ENCODE results near the gene SMYD3. TPM values are rescaled to one million over a fixed set of nuclear protein-coding genes. Genes with fewer than 3 reads are reported as not detected.

The SMYD3 gene
- total RNA-seq, 5 donors from 2014 or later (not counting 1 experiment from before 2014, with no cell fraction given), result 17.7 to 37.8 (median 21.9) TPM

DNA sequence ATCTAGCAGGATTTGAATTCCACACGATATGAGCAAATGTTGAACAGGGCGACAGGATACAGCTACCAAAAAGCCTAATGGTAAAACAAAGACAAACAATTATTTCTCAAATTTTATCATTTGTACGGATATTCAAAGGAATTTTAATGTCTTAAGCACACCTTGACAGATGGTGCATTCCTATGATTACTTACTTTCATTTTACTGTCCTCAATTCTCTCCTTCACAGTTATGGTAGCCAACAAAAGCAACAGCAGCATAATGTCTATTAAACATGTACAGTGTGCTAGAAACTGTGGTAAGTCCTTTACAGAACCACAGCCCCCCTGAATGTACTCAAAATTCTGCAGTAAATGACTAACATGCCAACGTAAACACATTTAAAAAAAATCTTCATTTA lies 365.8 kb downstream of the SMYD3 start:
- ATAC-seq (replicated peaks in 1 of 4) (no peak), DNase-seq (no peak)
- Histone ChIP-seq H3K9me3 (no peaks in the 10 kb centered on the region), H3K27me3 (replicated peaks in 1 of 2; ENCODE audit: control insufficient read depth in 2 of 2, extremely low read depth in 1 of 2, insufficient read depth in 2 of 2, low read length in 1 of 2) (no peaks in the 10 kb centered on the region), H3K4me1 (ENCODE audit: control insufficient read depth in 1 of 2, extremely low read depth in 1 of 2, insufficient read depth in 2 of 2, low read length in 2 of 2) (no peaks in the 10 kb centered on the region), H3K4me3 (ENCODE audit: control insufficient read depth in 1 of 2, extremely low read depth in 1 of 2, low read length in 1 of 2) (no peak overlapping the region), H3K36me3 (ENCODE audit: control insufficient read depth in 2 of 2, extremely low read depth in 1 of 2, insufficient read depth in 1 of 2, low read length in 1 of 2) (no peaks in the 10 kb centered on the region), H3K27ac (ENCODE audit: low read length) (no peak overlapping the region)
- H3K9me3 Mint-ChIP-seq, result no peaks in the 10 kb centered on the region
- no peak overlapping the region for H3K4me3 Mint-ChIP-seq
- CTCF ChIA-PET, result no interaction called here
- H3K27me3 Mint-ChIP-seq, result no peaks in the 10 kb centered on the region
- H3K36me3 Mint-ChIP-seq, result peaks cover 22% of the 10 kb centered on the region
- POLR2A ChIA-PET, result no interaction called here
- 100% methylated on average over 3 of the region's 4 CpGs for WGBS (ENCODE audit: insufficient coverage)
- no peak overlapping the region for H3K27ac Mint-ChIP-seq
- H3K4me1 Mint-ChIP-seq, result no peaks in the 10 kb centered on the region

DNA sequence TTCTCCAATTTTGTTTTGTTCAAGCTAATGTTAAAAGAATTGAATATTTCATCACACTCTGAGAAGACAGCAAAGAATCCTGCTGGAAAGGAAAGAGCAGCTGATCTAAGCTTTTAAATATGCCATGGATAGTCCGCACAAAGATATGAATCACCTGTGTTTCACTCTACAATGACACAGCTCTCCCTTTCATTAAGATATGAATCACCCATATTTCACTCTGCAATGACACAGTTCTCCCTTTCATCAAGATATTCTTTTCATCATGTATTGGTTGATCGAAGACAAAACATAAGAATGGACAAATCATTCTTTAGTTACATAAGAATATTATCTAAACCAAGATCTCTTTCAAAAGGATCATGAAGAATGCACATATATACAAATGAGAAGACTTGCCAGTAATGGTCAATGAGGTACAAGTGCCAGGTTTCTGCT lies 367.3 kb downstream of the SMYD3 start:
- no peaks in the 10 kb centered on the region for H3K4me1 ChIP-seq (ENCODE audit: control insufficient read depth in 1 of 2, extremely low read depth in 1 of 2, insufficient read depth in 2 of 2, low read length in 2 of 2)
- DNase-seq (no peak), ATAC-seq (replicated peaks in 1 of 4) (no peak)
- no peaks in the 10 kb centered on the region for H3K27me3 ChIP-seq (replicated peaks in 1 of 2; ENCODE audit: control insufficient read depth in 2 of 2, extremely low read depth in 1 of 2, insufficient read depth in 2 of 2, low read length in 1 of 2)
- H3K9me3 ChIP-seq, result no peaks in the 10 kb centered on the region
- POLR2A ChIA-PET, result no interaction called here
- CTCF ChIA-PET, result no interaction called here
- Mint-ChIP-seq H3K27ac (no peak overlapping the region), H3K4me3 (no peak overlapping the region), H3K9me3 (no peaks in the 10 kb centered on the region), H3K4me1 (no peaks in the 10 kb centered on the region), H3K27me3 (no peaks in the 10 kb centered on the region), H3K36me3 (peaks cover 15% of the 10 kb centered on the region)
- 71% methylated on average over 1 of the region's 2 CpGs for WGBS (ENCODE audit: insufficient coverage)
- H3K4me3 ChIP-seq (ENCODE audit: control insufficient read depth in 1 of 2, extremely low read depth in 1 of 2, low read length in 1 of 2), result no peak overlapping the region
- no peaks in the 10 kb centered on the region for H3K36me3 ChIP-seq (ENCODE audit: control insufficient read depth in 2 of 2, extremely low read depth in 1 of 2, insufficient read depth in 1 of 2, low read length in 1 of 2)
- no peak overlapping the region for H3K27ac ChIP-seq (ENCODE audit: low read length)

DNA sequence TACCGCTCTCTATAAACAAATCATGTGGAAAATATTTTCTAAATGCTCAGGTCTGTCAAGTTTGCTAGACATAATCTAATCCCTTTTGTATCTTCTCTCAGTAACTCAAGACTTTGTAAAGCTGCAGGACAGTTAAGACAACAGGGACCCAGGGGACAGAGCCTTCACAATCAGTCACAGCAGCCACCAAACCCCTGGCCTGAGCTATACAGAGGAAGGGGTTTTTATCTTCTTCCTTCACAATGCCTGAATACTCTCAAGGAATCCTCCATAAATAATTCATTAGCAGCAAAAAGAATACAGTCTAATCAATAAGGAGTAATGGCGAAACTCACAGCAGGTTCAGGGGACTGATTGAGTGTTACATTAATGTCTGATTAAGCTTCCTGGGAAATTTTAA lies 368.3 kb downstream of the SMYD3 start:
- Histone ChIP-seq H3K4me3 (ENCODE audit: control insufficient read depth in 1 of 2, extremely low read depth in 1 of 2, low read length in 1 of 2) (no peak overlapping the region), H3K4me1 (ENCODE audit: control insufficient read depth in 1 of 2, extremely low read depth in 1 of 2, insufficient read depth in 2 of 2, low read length in 2 of 2) (no peaks in the 10 kb centered on the region), H3K27me3 (replicated peaks in 1 of 2; ENCODE audit: control insufficient read depth in 2 of 2, extremely low read depth in 1 of 2, insufficient read depth in 2 of 2, low read length in 1 of 2) (no peaks in the 10 kb centered on the region), H3K36me3 (ENCODE audit: control insufficient read depth in 2 of 2, extremely low read depth in 1 of 2, insufficient read depth in 1 of 2, low read length in 1 of 2) (no peaks in the 10 kb centered on the region), H3K27ac (ENCODE audit: low read length) (no peak overlapping the region), H3K9me3 (no peaks in the 10 kb centered on the region)
- ATAC-seq (replicated peaks in 1 of 4) (no peak), DNase-seq (no peak)
- WGBS (ENCODE audit: insufficient coverage), result no CpG with 5 or more reads among the region's 2 CpGs
- Mint-ChIP-seq H3K9me3 (no peaks in the 10 kb centered on the region), H3K4me3 (no peak overlapping the region), H3K36me3 (peaks cover 15% of the 10 kb centered on the region), H3K27me3 (no peaks in the 10 kb centered on the region), H3K4me1 (no peaks in the 10 kb centered on the region), H3K27ac (no peak overlapping the region)
- CTCF ChIA-PET, result no interaction called here
- POLR2A ChIA-PET, result interaction anchor here in 1 of 2 donors (0.7 kb wide), 1 partner anchor 17 kb away, joined by 3 read pairs; no protein-coding TSS in a partner anchor

DNA sequence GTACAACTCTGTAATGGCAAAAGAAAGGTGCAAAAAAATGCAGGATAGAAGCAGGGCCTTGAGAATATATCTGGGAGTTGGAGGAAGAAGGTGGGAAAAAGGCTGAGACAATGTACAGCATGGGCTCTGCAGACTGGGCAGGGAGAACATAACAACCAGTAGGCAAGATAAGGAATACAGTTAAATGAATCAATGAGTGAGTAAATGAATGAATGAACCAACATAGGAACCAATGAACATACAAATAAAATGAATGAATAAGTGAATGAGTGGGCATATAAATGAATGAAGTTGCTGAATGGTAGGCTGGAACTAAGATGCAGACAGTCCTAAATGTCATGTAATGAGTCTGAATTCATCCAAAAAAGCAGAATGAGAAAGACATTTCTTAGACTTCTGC lies 370.6 kb downstream of the SMYD3 start:
- Histone ChIP-seq H3K4me3 (ENCODE audit: control insufficient read depth in 1 of 2, extremely low read depth in 1 of 2, low read length in 1 of 2) (no peak overlapping the region), H3K9me3 (no peaks in the 10 kb centered on the region), H3K27me3 (replicated peaks in 1 of 2; ENCODE audit: control insufficient read depth in 2 of 2, extremely low read depth in 1 of 2, insufficient read depth in 2 of 2, low read length in 1 of 2) (no peaks in the 10 kb centered on the region), H3K36me3 (ENCODE audit: control insufficient read depth in 2 of 2, extremely low read depth in 1 of 2, insufficient read depth in 1 of 2, low read length in 1 of 2) (no peaks in the 10 kb centered on the region), H3K4me1 (ENCODE audit: control insufficient read depth in 1 of 2, extremely low read depth in 1 of 2, insufficient read depth in 2 of 2, low read length in 2 of 2) (no peaks in the 10 kb centered on the region), H3K27ac (ENCODE audit: low read length) (no peak overlapping the region)
- H3K27me3 Mint-ChIP-seq, result no peaks in the 10 kb centered on the region
- ChIA-PET CTCF (no interaction called here), POLR2A (no interaction called here)
- no peak overlapping the region for H3K4me3 Mint-ChIP-seq
- no peaks in the 10 kb centered on the region for H3K9me3 Mint-ChIP-seq
- peaks cover 15% of the 10 kb centered on the region for H3K36me3 Mint-ChIP-seq
- DNase-seq (no peak), ATAC-seq (replicated peaks in 1 of 4) (no peak)
- H3K27ac Mint-ChIP-seq, result no peak overlapping the region
- H3K4me1 Mint-ChIP-seq, result no peaks in the 10 kb centered on the region

DNA sequence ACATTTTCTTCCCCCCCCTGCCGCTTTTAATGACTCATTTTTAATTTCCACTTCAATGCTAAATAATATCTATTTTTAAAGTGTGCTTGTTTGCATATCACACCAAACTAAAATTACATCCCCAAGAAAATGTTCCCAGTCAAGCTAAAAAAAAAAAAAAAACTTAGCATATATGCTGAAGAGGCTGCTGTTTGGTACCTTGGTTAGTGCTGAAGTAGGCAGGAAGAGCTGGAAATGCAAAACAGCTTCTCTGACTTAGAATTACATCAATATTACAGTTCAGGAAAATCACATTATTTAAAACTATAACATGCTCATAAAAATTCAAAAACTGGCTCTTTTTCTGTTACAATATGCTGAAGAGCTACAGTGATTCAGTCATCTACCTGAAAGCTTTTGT lies 372.3 kb downstream of the SMYD3 start:
- H3K4me1 ChIP-seq (ENCODE audit: control insufficient read depth in 1 of 2, extremely low read depth in 1 of 2, insufficient read depth in 2 of 2, low read length in 2 of 2), result no peaks in the 10 kb centered on the region
- Mint-ChIP-seq H3K27ac (no peak overlapping the region), H3K9me3 (no peaks in the 10 kb centered on the region), H3K36me3 (peaks cover 13% of the 10 kb centered on the region), H3K27me3 (no peaks in the 10 kb centered on the region), H3K4me1 (no peaks in the 10 kb centered on the region), H3K4me3 (no peak overlapping the region)
- H3K4me3 ChIP-seq (ENCODE audit: control insufficient read depth in 1 of 2, extremely low read depth in 1 of 2, low read length in 1 of 2), result no peak overlapping the region
- no peaks in the 10 kb centered on the region for H3K27me3 ChIP-seq (replicated peaks in 1 of 2; ENCODE audit: control insufficient read depth in 2 of 2, extremely low read depth in 1 of 2, insufficient read depth in 2 of 2, low read length in 1 of 2)
- DNase-seq (no peak), ATAC-seq (replicated peaks in 1 of 4) (no peak)
- CTCF ChIA-PET, result interaction anchor here in 1 of 2 donors (0.6 kb wide), 1 partner anchor 16 kb away, joined by 4 read pairs; no protein-coding TSS in a partner anchor
- H3K36me3 ChIP-seq (ENCODE audit: control insufficient read depth in 2 of 2, extremely low read depth in 1 of 2, insufficient read depth in 1 of 2, low read length in 1 of 2), result no peaks in the 10 kb centered on the region
- no peaks in the 10 kb centered on the region for H3K9me3 ChIP-seq
- POLR2A ChIA-PET, result interaction anchor here (0.5 to 0.6 kb wide), 2 partner anchors 28 to 432 kb away, joined by 3 read pairs; no protein-coding TSS in a partner anchor
- WGBS (ENCODE audit: insufficient coverage), result no CpG with 5 or more reads among the region's 1 CpG
- no peak overlapping the region for H3K27ac ChIP-seq (ENCODE audit: low read length)

DNA sequence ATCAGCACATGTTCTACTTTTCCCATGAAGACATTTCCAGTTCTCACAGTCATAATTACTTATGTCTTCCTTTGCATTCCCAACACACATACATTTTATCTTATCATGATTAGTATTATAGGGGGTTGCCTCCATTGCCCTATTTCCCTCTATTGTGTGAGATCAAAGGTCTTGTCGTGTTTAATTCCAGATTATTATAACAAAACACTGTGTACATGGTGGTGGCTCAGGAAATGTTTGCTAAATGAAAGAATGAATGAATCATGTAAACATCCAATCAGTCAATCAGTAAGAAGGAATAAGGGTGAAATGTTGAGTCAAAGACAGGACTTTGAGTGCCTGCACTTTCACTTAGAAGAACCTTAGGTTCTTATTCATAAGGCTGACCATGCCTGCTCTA lies 376.0 kb downstream of the SMYD3 start:
- Histone ChIP-seq H3K9me3 (no peaks in the 10 kb centered on the region), H3K36me3 (ENCODE audit: control insufficient read depth in 2 of 2, extremely low read depth in 1 of 2, insufficient read depth in 1 of 2, low read length in 1 of 2) (peaks cover 0 to 5% of the 10 kb centered on the region in 2 donors), H3K4me3 (ENCODE audit: control insufficient read depth in 1 of 2, extremely low read depth in 1 of 2, low read length in 1 of 2) (no peak overlapping the region), H3K27ac (ENCODE audit: low read length) (no peak overlapping the region), H3K27me3 (replicated peaks in 1 of 2; ENCODE audit: control insufficient read depth in 2 of 2, extremely low read depth in 1 of 2, insufficient read depth in 2 of 2, low read length in 1 of 2) (no peaks in the 10 kb centered on the region), H3K4me1 (ENCODE audit: control insufficient read depth in 1 of 2, extremely low read depth in 1 of 2, insufficient read depth in 2 of 2, low read length in 2 of 2) (no peaks in the 10 kb centered on the region)
- no peak overlapping the region for H3K27ac Mint-ChIP-seq
- no peak overlapping the region for H3K4me3 Mint-ChIP-seq
- H3K4me1 Mint-ChIP-seq, result no peaks in the 10 kb centered on the region
- no peaks in the 10 kb centered on the region for H3K9me3 Mint-ChIP-seq
- ChIA-PET CTCF (no interaction called here), POLR2A (no interaction called here)
- no peak for DNase-seq
- H3K27me3 Mint-ChIP-seq, result no peaks in the 10 kb centered on the region
- WGBS (ENCODE audit: insufficient coverage), result no CpG with 5 or more reads among the region's 1 CpG
- H3K36me3 Mint-ChIP-seq, result peaks cover 18% of the 10 kb centered on the region
- no peak for ATAC-seq (replicated peaks in 1 of 4)

DNA sequence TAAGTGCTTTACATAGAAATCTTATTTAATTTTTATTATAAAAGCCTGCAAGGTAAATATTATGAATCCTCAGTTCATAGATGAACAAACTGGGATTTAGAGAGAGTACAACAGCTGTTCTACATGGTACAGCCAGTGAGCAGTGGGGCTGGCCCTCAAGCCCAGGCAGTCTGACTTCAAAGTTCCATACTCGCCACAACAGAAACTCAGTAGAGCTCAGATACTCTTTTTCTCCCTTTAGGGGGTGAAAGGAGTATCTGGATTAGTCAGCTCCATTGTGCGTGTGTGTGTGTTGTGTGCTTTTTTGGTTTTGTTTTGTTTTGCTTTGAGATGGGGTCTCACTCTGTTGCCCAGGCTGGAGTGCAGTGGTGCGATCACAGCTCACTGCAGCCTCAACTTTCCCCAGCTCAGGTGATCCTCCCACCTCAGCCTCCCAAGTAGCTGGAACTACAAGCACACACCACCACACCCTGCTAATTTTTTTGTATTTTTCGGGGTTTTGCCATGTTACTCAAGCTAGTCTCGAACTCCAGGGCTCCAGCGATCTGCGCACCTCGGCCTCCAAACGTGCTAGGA lies 378.5 kb downstream of the SMYD3 start:
- no peaks in the 10 kb centered on the region for H3K4me1 ChIP-seq (ENCODE audit: control insufficient read depth in 1 of 2, extremely low read depth in 1 of 2, insufficient read depth in 2 of 2, low read length in 2 of 2)
- peaks cover 0 to 8% of the 10 kb centered on the region in 2 donors for H3K36me3 ChIP-seq (ENCODE audit: control insufficient read depth in 2 of 2, extremely low read depth in 1 of 2, insufficient read depth in 1 of 2, low read length in 1 of 2)
- H3K9me3 Mint-ChIP-seq, result no peaks in the 10 kb centered on the region
- CTCF ChIA-PET, result no interaction called here
- H3K27ac Mint-ChIP-seq, result no peak overlapping the region
- H3K4me3 ChIP-seq (ENCODE audit: control insufficient read depth in 1 of 2, extremely low read depth in 1 of 2, low read length in 1 of 2), result no peak overlapping the region
- peaks cover 18% of the 10 kb centered on the region for H3K36me3 Mint-ChIP-seq
- DNase-seq (no peak), ATAC-seq (replicated peaks in 1 of 4) (no peak)
- H3K9me3 ChIP-seq, result no peaks in the 10 kb centered on the region
- 98% methylated on average over 6 of the region's 9 CpGs for WGBS (ENCODE audit: insufficient coverage)
- POLR2A ChIA-PET, result no interaction called here
- H3K27ac ChIP-seq (ENCODE audit: low read length), result no peak overlapping the region
- H3K27me3 Mint-ChIP-seq, result no peaks in the 10 kb centered on the region
- H3K27me3 ChIP-seq (replicated peaks in 1 of 2; ENCODE audit: control insufficient read depth in 2 of 2, extremely low read depth in 1 of 2, insufficient read depth in 2 of 2, low read length in 1 of 2), result no peaks in the 10 kb centered on the region
- no peak overlapping the region for H3K4me3 Mint-ChIP-seq
- no peaks in the 10 kb centered on the region for H3K4me1 Mint-ChIP-seq
